IPS-11a (cell line): Measurements from ENCODE around the gene PANK1.
"Not testable (repeated sequence)": the region's sequence is repeated elsewhere in the genome, so short reads cannot be mapped to it uniquely, and the experiment has no call there.

Source experiments
- H3K4me3 ChIP-seq: one replicate; pipeline ENCODE4 v1.5.1; 2013; ENCODE audit warnings: low read depth, low read length, control low read depth

Gene PANK1

GRCh38 chr10:89622151-89622550, 22.9 kb downstream of the PANK1 start:
- H3K4me3 ChIP-seq = no peak overlapping the region

- no peak overlapping the region for H3K4me3 ChIP-seq
Observed at GRCh38 chr10:89621438-89621837, 23.6 kb downstream of the PANK1 start.

- not testable (repeated sequence) for H3K4me3 ChIP-seq
Observed at GRCh38 chr10:89620296-89620695, 24.7 kb downstream of the PANK1 start.

- no peak overlapping the region for H3K4me3 ChIP-seq
Observed at GRCh38 chr10:89615824-89616223, 29.2 kb downstream of the PANK1 start.

- H3K4me3 ChIP-seq = no peak overlapping the region
Observed at GRCh38 chr10:89615112-89615511, 29.9 kb downstream of the PANK1 start.

- no peak overlapping the region for H3K4me3 ChIP-seq
Observed at GRCh38 chr10:89613582-89613981, 31.5 kb downstream of the PANK1 start.

- H3K4me3 ChIP-seq = no peak overlapping the region
Observed at GRCh38 chr10:89611282-89611681, 33.8 kb downstream of the PANK1 start.

GRCh38 chr10:89609833-89610346, 35.2 kb downstream of the PANK1 start:
- no peak overlapping the region for H3K4me3 ChIP-seq

GRCh38 chr10:89604200-89604599, 40.8 kb downstream of the PANK1 start:
- H3K4me3 ChIP-seq = no peak overlapping the region

- no peak overlapping the region for H3K4me3 ChIP-seq
Observed at GRCh38 chr10:89602919-89603318, 42.1 kb downstream of the PANK1 start.

GRCh38 chr10:89601728-89602361, 43.2 kb downstream of the PANK1 start:
- H3K4me3 ChIP-seq = no peak overlapping the region

- no peak overlapping the region for H3K4me3 ChIP-seq
Observed at GRCh38 chr10:89600041-89600440, 45.0 kb downstream of the PANK1 start.

GRCh38 chr10:89593043-89593442, 52.0 kb downstream of the PANK1 start:
- no peak overlapping the region for H3K4me3 ChIP-seq

GRCh38 chr10:89592539-89592938, 52.5 kb downstream of the PANK1 start:
- no peak overlapping the region for H3K4me3 ChIP-seq

GRCh38 chr10:89591796-89592271, 53.2 kb downstream of the PANK1 start:
- H3K4me3 ChIP-seq = no peak overlapping the region

GRCh38 chr10:89591111-89591795, 53.8 kb downstream of the PANK1 start:
- H3K4me3 ChIP-seq = no peak overlapping the region

- H3K4me3 ChIP-seq = no peak overlapping the region
Observed at GRCh38 chr10:89590326-89590725, 54.7 kb downstream of the PANK1 start.

GRCh38 chr10:89589101-89589720, 55.8 kb downstream of the PANK1 start:
- H3K4me3 ChIP-seq = no peak overlapping the region

- no peak overlapping the region for H3K4me3 ChIP-seq
Observed at GRCh38 chr10:89588671-89589070, 56.4 kb downstream of the PANK1 start.

- no peak overlapping the region for H3K4me3 ChIP-seq
Observed at GRCh38 chr10:89582022-89582421, 63.0 kb downstream of the PANK1 start.

- H3K4me3 ChIP-seq = no peak overlapping the region
Observed at GRCh38 chr10:89580243-89580642, 64.8 kb downstream of the PANK1 start.

- no peak overlapping the region for H3K4me3 ChIP-seq
Observed at GRCh38 chr10:89576696-89577095, 68.3 kb downstream of the PANK1 start.
